GM15510 (cell line): Measurements from ENCODE around the gene DNM1.

Source experiments
- POLR2A ChIP-seq: IDR thresholded peaks from 3 replicates; pipeline ENCODE4 v1.6.1; 2011; ENCODE audit warnings: borderline replicate concordance; ENCODE audit not compliant: insufficient read length; ENCODE audit errors: extremely low read depth

The DNM1 gene

GRCh38 chr9:128224877-128225276, 21.7 kb downstream of the DNM1 start:
- TF ChIP-seq POLR2A, result no peak

GRCh38 chr9:128225770-128226411, 22.7 kb downstream of the DNM1 start:
- TF ChIP-seq POLR2A, result no peak

GRCh38 chr9:128226412-128226801, 23.2 kb downstream of the DNM1 start:
- TF ChIP-seq POLR2A, result no peak

GRCh38 chr9:128231638-128232527, 28.7 kb downstream of the DNM1 start:
- TF ChIP-seq POLR2A, result no peak

- no peak for TF ChIP-seq POLR2A
These were observed 29.6 kb downstream of the DNM1 start for GRCh38 chr9:128232528-128233428.

GRCh38 chr9:128233817-128234406, 30.7 kb downstream of the DNM1 start:
- TF ChIP-seq POLR2A, result no peak

- TF ChIP-seq POLR2A, result no peak
These were observed 38.9 kb downstream of the DNM1 start for GRCh38 chr9:128242124-128242523.

GRCh38 chr9:128242828-128243214, 39.6 kb downstream of the DNM1 start:
- no peak for TF ChIP-seq POLR2A

- no peak for TF ChIP-seq POLR2A
These were observed 40.2 kb downstream of the DNM1 start for GRCh38 chr9:128243215-128244018.

- TF ChIP-seq POLR2A, result no peak
These were observed 41.1 kb downstream of the DNM1 start for GRCh38 chr9:128244091-128244836.

- no peak for TF ChIP-seq POLR2A
These were observed 41.7 kb downstream of the DNM1 start for GRCh38 chr9:128244837-128245231.

GRCh38 chr9:128245421-128246151, 42.4 kb downstream of the DNM1 start:
- no peak for TF ChIP-seq POLR2A
